GM21526 (cell line): ENCODE results near the gene SLC38A1.
A peak's percentile ranks its signal among the peaks of the same experiment; 100 is the strongest.
"Not testable (repeated sequence)": the region's sequence is repeated elsewhere in the genome, so short reads cannot be mapped to it uniquely, and the experiment has no call there.

Experiments
- ATAC-seq: cut with Tn5 transposase; IDR thresholded peaks from one replicate; pipeline ENCODE4 v1.9.1; 2021; ENCODE audit warnings: moderate library complexity; ENCODE audit not compliant: unreplicated experiment, low FRiP score

The SLC38A1 gene

DNA sequence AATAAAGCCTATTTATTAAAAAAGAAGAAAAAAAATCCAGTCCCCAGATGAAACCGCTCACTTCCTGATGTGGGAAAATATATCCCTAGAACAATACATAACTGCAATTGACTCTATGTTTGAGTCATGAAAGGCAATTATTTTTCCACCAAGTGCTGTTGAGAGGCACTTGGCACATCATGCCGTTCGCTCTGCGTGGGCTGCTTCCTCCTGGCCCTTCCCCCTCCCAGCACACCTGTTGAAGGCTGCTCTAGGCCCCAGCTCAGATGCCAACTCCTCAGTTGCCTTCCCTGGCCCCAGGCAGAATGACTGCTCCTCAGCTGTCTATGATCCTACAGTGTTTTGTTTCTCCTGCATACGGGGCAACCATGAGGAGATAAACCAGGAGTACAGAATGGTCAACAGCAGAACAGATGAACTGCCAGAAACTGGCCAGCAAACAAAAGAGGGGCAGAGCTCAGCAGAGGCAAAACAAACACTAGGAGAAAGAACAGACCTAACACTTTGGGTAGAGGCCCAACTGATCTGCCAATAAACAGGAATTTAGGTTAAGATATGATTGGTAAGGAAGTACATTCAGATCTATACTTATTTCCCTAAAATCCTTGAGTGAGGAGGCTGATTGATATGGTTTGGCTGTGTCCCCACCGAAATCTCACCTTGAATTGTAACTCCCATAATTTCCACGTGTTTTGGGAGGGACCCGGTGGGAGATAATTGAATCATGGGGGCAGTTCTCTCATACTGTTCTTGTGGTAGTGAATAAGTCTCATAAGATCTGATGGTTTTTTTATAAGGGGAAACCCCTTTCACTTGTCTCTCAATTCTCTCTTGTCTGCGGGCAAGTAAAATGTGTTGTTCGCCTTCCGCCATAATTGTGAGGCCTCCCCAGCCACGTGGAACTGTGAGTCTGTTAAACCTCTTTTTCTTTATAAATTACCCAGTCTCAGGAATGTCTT lies 58.6 kb downstream of the SLC38A1 start:
- ATAC-seq, result peak; percentile 64

- ATAC-seq, result no peak
Observed at GRCh38 chr12:46209170-46209569, 59.7 kb downstream of the SLC38A1 start.

DNA sequence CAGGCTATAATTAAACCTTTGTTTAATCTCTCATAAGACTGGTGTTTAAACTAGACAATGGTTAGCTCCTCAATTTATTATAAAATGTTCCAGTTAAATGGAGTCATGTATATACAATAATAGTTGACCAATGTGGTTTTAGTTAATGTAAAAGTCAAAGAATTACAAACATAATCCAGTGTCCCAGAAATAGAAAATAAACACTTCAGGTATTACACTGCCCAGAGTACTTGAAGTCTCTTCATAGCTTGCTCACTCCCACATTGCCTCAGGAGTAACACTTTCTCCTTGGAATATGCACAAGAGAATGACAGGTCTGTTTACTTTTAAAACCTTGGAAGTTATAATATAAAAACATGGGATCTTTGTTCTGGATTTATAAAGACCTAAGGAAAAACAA lies 60.5 kb downstream of the SLC38A1 start:
- ATAC-seq, result no peak

- ATAC-seq, result no peak
Observed at GRCh38 chr12:46207644-46208043, 61.2 kb downstream of the SLC38A1 start.

- ATAC-seq, result no peak
Observed at GRCh38 chr12:46206471-46206870, 62.4 kb downstream of the SLC38A1 start.

DNA sequence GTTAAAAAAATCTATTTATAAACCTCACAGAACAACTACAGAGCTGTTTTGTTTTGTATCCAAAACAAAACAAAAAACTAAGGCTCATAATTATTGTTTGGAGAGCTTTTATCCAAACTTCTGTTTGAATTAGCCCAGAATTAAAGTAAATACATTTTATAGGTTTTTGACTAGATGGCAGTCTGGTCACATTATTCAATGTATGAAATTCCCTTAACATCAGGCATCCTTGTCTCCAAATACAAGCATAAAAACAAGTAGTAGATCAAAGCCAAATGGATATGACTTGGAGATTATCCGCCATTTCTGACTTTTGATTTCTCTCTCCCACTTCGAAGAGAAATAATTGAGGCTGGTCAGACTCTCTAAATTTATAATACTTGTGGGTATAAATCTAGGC lies 63.5 kb downstream of the SLC38A1 start:
- ATAC-seq, result no peak

- ATAC-seq, result no peak
Observed at GRCh38 chr12:46201284-46201789, 67.5 kb downstream of the SLC38A1 start.

DNA sequence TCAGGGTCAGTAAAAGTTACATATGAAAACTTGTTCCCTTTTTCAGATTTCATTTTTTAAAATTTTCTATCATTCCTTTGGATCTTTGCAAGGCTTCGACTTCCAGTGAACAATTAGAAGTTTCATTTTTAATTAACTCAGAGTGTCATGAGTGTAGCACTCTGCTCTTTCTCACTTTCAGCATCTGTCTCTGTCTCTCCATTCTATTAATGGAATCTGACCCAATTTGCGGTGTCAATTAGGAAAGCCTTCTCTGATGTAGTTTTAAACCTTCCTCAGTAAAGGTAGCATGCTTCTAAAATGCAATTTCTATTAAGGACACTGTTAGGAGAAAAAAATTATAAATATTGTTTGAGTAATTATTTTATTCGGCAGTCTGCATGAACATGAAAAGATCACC lies 68.3 kb downstream of the SLC38A1 start:
- ATAC-seq, result no peak

DNA sequence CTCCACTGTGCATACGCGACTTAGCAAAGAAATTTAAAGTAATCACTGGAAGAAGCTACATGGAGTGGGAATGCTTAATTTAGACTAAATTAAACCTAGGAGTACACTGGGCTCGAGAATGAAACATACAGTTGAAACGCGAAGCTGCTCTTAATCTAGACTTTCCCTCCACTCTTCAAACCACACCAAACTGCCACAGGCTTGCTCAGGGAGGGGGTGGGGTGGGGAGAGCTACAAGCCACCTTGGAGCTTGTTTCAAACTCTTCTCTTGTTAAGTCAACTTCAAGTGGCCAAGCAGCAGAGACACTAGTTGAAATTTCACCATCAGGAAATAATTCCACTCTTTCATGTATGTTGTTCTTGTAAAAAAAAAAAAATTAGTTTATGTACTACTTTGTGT lies 69.9 kb downstream of the SLC38A1 start:
- ATAC-seq, result no peak

- no peak for ATAC-seq
Observed at GRCh38 chr12:46197883-46198282, 71.0 kb downstream of the SLC38A1 start.

DNA sequence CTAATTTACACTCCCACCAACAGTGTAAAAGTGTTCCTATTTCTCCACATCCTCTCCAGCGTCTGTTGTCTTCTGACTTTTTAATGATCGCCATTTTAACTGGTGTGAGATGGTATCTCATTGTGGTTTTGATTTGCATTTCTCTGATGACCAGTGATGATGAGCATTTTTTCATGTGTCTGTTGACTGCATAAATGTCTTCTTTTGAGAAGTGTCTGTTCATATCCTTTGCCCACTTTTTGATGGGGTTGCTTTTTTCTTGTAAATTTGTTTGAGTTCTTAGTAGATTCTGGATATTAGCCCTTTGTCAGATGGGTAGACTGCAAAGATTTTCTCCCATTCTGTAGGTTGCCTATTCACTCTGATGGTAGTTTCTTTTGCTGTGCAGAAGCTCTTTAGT lies 78.3 kb downstream of the SLC38A1 start:
- not testable (repeated sequence) for ATAC-seq

DNA sequence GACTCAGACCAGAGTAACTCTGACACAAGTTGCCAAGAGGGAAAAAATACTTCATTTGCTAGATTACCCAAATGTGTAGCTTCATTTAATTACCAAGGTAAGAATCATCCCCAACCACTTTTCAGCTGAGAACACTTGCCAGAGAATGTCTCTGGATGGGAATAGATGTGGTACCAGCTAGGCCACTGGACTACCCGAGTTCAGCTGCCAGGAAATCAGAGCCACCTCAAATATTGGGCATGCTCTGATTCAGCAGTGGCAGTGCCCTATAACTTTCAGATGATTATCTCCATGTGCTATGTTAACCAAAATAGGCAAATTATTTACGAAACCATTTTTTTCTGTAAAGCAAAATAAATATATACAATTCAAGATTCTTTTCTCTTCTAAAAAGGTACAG lies 80.7 kb downstream of the SLC38A1 start:
- ATAC-seq, result no peak

- no peak for ATAC-seq
Observed at GRCh38 chr12:46187023-46187422, 81.8 kb downstream of the SLC38A1 start.

DNA sequence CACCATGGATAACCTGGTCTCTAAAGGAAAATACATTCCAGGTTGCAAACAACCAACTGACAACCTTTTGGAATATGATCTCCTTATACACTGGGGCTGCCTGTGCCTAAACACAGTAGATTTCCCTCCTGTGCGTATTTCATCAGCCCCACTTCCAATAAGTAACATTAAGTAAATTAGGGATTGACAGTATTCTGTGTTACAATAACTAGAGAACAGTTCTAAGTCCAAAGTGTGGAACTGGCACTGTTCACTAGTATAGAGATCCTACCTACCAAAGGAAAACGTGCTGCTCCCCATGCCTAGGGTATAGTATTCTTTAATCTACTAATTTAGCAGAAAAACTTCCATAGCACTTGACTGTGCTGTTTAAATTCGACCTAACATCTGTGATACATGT lies 82.8 kb downstream of the SLC38A1 start:
- ATAC-seq, result no peak

DNA sequence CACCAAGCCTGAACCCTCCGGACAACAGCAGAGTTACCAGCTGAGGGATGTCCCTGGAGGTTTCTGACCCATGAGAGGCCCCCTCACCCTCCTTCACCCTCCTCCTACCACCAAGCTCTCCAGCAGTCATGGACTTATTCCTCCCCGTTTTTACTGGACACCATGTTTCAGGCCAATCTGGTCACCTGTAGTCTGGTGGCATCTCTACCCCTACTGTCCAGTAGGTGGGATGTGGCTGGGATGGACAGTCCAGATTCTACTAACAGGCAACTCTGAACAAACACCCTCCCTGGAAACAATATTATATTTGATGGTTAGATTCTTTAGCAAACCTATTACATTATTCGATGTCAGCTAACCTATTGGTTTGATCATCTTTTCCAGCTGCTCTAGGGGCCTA lies 83.2 kb downstream of the SLC38A1 start:
- no peak for ATAC-seq

GRCh38 chr12:46184798-46185595 lies 83.8 kb downstream of the SLC38A1 start:
- ATAC-seq, result no peak

DNA sequence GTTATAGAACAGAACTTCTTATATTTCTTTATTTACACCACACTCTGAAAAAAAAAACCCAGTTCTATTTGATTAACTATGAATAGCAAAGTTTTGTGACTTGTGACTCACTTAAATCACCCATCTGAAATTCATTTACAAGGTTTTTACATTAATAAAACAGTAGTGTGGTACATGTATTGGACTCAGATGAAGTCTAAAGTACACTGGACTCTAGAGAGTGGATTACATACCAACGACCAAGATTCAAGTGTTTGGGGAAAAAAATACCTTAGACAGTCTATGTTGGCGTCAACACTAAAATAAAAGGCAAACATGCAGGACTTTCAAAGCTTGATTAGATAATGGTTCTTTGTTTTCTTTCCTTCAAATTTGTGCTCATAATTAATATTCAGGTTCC lies 85.7 kb downstream of the SLC38A1 start:
- ATAC-seq, result no peak

DNA sequence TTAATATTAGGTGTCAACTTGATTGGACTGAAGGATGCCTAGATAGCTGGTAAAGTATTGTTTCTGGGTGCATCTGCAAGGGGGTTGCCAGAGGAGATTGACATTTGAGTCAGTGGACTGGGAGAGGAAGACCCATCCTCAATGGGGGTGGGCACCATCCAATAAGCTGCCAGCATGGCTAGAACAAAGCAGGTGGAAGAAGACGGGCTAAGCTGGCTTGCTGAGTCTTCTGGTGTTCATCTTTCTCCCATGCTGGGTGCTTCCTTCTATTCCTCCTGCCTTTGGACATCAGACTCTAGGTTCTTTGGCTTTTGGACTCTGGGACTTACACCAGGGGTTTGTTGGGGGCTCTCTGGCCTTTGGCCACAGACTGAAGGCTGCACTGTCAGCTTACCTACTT lies 87.4 kb downstream of the SLC38A1 start:
- no peak for ATAC-seq

- peak; percentile 50 for ATAC-seq
Observed at GRCh38 chr12:46179693-46180452, 89.0 kb downstream of the SLC38A1 start.

DNA sequence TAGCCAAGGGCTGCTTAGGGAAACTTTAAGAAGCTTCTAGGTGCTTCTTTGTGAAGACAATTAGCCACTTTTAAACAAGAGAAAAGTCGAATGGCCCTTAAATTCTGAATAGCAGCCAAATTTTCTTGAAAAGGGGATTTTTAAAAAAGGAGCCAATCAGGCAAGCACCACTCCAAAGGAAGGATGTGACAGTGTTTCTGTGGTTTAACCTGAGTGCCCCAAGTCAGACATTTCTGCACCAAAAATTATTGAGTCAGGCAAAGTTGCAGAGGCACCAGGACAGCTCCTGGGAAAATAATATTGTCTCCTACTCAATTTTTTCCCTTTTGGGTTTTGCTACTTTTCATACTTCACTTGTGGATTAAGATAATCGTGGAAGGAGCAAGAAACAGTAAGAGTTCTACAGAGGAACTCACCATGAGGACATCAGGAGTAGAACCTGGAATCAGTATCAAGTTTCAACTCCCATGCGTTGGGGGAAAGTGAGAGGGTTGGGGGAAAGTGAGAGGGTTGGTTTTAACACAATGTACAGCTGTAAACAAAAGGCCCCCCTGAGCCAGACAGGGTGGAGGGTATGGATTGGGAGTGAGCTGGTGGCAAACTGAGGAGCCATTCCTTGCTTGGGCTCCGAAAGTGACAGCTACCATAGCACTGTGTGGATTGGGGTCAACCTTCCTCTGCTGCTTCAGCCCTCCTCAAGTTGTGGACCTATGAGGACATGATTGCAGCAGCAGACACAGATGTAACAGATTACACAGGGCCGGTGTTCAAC lies 90.8 kb downstream of the SLC38A1 start:
- no peak for ATAC-seq
